ENCODE data around the gene BCDIN3D.

GRCh38 chr12:49882248-49882850 is 39.4 kb upstream of the BCDIN3D start:
- TF ChIP-seq CTCF (conservative IDR thresholded peaks at IDR 0.05; ENCODE audit: low read depth, low read length) (no peak), EZH2 (IDR thresholded peaks at IDR 0.05; ENCODE audit: low read length, unreplicated experiment) (no peak)
